GM18508 (cell line): ENCODE measurements around the gene NAP1L4.

Source experiments
- ATAC-seq: cut with Tn5 transposase; IDR thresholded peaks from one replicate; pipeline ENCODE4 v1.9.1; 2021; ENCODE audit warnings: moderate number of reproducible peaks; ENCODE audit not compliant: insufficient read depth, unreplicated experiment

Gene NAP1L4

GRCh38 chr11:2927851-2928604 is 64.1 kb downstream of the NAP1L4 start:
- no peak for ATAC-seq

- no peak for ATAC-seq
Observed at GRCh38 chr11:2927121-2927800, 64.9 kb downstream of the NAP1L4 start.

- ATAC-seq = no peak
Observed at GRCh38 chr11:2926611-2927051, 65.5 kb downstream of the NAP1L4 start.

- no peak for ATAC-seq
Observed at GRCh38 chr11:2924821-2925675, 67.1 kb downstream of the NAP1L4 start.

- no peak for ATAC-seq
Observed at GRCh38 chr11:2924381-2924780, 67.7 kb downstream of the NAP1L4 start.

GRCh38 chr11:2923446-2924375 is 68.4 kb downstream of the NAP1L4 start:
- no peak for ATAC-seq

- no peak for ATAC-seq
Observed at GRCh38 chr11:2922655-2923054, 69.5 kb downstream of the NAP1L4 start.

GRCh38 chr11:2921742-2922493 is 70.2 kb downstream of the NAP1L4 start:
- no peak for ATAC-seq

- no peak for ATAC-seq
Observed at GRCh38 chr11:2921261-2921660, 70.9 kb downstream of the NAP1L4 start.

GRCh38 chr11:2920343-2920742 is 71.8 kb downstream of the NAP1L4 start:
- ATAC-seq = no peak

GRCh38 chr11:2919837-2920236 is 72.3 kb downstream of the NAP1L4 start:
- ATAC-seq = no peak

- ATAC-seq = no peak
Observed at GRCh38 chr11:2919188-2919587, 72.9 kb downstream of the NAP1L4 start.

- no peak for ATAC-seq
Observed at GRCh38 chr11:2917842-2918490, 74.2 kb downstream of the NAP1L4 start.

- no peak for ATAC-seq
Observed at GRCh38 chr11:2916892-2917645, 75.1 kb downstream of the NAP1L4 start.

- no peak for ATAC-seq
Observed at GRCh38 chr11:2916114-2916891, 75.8 kb downstream of the NAP1L4 start.

GRCh38 chr11:2915473-2915872 is 76.7 kb downstream of the NAP1L4 start:
- ATAC-seq = no peak
